Measurements from ENCODE around the gene PDZRN4.
"Not testable (repeated sequence)": the region's sequence is repeated elsewhere in the genome, so short reads cannot be mapped to it uniquely, and the experiment has no call there.

PDZRN4 gene

DNA sequence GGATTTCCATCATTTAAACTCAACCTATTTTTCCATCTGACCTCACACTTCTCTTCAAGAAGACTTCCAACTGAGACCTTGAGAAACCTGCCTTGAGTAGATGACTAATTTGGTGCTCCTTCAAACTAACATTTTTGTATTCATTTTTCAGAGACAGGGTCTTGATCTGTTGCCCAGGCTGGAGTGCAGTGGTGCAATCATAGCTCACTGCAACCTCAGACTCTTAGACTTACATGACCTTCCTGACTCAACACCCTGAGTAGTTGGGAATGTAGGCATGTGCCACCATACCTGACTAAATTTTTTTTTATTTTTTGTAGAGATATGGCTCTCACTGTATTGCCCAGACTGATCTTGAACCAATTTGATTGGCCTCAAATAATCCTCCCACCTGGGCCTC lies 389.9 kb downstream of the PDZRN4 start:
- DNase-seq = no peak

DNA sequence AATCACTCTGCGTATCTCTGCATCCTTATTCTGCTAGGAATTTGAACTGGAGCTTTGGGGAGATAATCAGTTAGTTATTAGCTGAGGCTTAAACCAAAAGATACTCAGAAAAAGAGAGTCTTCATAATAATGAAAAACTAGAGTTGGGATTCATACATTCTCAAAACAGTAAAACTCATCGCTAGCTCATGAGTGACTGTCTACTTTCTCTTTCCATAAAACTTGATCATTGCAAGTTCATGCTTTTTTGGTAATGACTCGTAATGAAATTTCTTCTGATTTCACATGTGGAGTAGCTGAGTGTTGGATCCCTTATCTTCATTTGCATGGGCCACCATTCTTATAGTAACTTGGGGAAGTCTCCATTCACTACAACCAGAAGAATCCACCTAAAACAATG lies 397.7 kb downstream of the PDZRN4 start:
- DNase-seq = no peak

GRCh38 chr12:41587574-41587973 lies 399.5 kb downstream of the PDZRN4 start:
- no peak for DNase-seq

- DNase-seq = no peak
Observed at GRCh38 chr12:41589878-41590277, 401.8 kb downstream of the PDZRN4 start.

DNA sequence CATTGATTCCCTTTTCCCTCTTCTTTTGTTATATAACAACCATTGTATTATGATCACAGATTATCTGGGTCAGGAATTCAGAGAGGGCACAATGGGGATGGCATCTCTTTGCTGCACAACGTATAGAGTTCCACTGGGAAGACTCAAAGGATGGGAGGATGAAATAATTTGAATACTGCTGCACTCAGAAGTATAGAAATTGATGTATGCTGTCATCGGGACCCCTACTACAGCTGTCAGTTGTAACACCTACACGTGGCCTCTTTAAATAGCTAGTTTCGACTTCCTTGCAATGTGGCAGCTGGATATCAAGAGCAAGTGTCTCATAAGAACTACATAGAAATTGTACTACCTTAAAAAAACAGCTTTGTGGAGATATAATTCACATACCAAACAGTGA lies 408.1 kb downstream of the PDZRN4 start:
- no peak for DNase-seq

GRCh38 chr12:41604830-41605229 lies 416.7 kb downstream of the PDZRN4 start:
- DNase-seq = no peak

DNA sequence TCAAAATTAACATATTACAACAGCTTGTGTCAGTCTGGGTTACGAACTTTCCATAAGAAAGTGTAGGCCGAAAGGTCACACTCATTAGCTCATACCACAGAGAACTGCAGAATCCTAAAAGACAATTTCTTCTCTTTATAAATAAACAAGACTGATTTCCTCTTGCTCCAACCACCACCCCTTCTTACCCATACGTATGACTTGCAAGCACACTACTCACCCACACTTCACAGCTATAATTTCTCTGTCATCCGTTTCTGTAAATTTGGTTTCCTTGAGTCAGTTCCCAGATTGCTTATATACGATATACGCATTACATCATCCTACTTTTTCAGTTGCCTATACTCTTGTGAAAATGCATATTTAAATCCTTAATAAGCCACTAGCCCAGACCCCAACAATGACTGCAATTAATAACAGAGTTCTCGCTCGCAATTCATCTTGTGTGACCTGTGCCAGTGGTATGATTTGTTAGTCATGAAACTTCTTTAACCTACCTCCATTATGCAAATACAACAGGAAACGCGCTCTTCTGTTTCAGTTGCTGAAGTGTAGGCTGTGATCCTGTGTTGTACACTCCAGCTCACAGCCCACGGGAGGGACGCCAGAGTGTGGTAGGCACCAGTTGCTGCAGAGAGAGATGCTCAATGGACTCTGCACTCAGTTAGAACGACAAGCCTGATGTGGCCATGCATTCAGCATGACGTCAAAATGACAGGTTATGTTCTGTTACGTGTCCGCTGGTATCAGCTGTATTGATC lies 417.6 kb downstream of the PDZRN4 start:
- no peak for DNase-seq

DNA sequence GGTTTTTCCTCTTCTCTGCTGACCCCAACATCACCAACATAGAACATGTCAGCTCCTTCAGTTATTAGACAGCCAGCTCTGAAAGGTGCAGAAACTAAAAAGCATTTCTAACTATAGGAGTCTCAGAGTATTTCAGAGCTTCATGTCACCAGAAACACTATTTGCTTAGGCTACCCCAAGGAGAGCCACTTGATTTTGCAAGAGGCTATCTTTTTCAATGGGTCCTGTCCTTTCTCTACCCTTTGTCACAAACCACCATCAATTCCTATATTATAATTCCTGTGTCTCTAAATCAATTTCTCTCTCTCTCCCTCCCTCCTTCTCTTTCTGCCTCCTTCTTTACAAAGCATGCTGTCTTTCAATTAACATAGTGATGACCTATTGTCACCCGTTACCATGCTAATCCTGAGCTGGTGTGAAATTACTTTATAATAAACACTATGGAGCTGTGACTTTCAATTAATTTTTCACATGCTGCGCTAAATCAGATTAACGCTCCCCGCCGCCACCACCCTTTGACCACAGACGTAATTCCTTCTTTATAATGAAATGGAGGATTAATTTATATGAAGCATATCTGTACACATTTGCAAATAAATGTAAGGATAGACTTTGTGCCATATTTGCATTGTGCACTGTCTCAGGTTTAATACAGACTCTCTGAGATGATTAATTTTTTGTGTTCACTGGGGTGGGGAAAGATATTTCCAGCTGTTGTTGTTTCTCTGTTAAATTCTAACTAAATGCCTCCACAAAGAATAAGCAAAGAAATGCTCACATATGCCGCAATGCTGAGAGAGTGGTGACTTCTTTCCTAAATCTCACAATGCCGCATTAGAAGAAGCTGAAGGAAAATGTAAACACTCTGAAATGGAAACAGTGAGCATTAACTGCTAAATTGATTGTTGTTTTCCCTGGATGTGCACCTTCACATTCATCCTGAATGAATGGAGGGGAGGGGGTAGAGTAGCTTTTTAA lies 418.6 kb downstream of the PDZRN4 start:
- no peak for DNase-seq

GRCh38 chr12:41612892-41613557 lies 424.9 kb downstream of the PDZRN4 start:
- no peak for DNase-seq

GRCh38 chr12:41615174-41615573 lies 427.1 kb downstream of the PDZRN4 start:
- not testable (repeated sequence) for DNase-seq

- DNase-seq = no peak
Observed at GRCh38 chr12:41619705-41620104, 431.6 kb downstream of the PDZRN4 start.

- no peak for DNase-seq
Observed at GRCh38 chr12:41621291-41621690, 433.2 kb downstream of the PDZRN4 start.

Data from stimulated activated CD4-positive, alpha-beta T cell treated with anti-CD3 and anti-CD28 coated beads, Interleukin-2, amount 100 ng/mL, for 24 hours (primary cell).